ENCODE data around the gene LAMA2.
"Not testable (repeated sequence)": the region's sequence is repeated elsewhere in the genome, so short reads cannot be mapped to it uniquely, and the experiment has no call there.

DNA sequence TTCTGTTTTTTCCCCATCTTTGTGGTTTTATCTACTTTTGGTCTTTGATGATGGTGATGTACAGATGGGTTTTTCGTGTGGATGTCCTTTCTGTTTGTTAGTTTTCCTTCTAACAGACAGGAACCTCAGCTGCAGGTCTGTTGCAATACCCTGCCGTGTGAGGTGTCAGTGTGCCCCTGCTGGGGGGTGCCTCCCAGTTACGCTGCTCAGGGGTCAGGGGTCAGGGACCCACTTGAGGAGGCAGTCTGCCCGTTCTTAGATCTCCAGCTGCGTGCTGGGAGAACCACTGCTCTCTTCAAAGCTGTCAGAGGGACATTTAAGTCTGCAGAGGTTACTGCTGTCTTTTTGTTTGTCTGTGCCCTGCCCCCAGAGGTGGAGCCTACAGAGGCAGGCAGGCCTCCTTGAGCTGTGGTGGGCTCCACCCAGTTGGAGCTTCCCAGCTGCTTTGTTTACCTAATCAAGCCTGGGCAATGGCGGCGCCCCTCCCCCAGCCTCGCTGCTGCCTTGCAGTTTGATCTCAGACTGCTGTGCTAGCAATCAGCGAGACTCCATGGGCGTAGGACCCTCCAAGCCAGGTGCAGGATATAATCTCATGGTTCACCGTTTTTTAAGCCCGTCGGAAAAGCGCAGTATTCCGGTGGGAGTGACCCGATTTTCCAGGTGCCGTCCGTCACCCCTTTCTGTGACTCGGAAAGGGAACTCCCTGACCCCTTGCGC lies 289.5 kb downstream of the LAMA2 start:
- not testable (repeated sequence) for TF ChIP-seq EZH2 (IDR thresholded peaks at IDR 0.05; ENCODE audit: borderline replicate concordance, low read length)
- TF ChIP-seq, protein P1, sequence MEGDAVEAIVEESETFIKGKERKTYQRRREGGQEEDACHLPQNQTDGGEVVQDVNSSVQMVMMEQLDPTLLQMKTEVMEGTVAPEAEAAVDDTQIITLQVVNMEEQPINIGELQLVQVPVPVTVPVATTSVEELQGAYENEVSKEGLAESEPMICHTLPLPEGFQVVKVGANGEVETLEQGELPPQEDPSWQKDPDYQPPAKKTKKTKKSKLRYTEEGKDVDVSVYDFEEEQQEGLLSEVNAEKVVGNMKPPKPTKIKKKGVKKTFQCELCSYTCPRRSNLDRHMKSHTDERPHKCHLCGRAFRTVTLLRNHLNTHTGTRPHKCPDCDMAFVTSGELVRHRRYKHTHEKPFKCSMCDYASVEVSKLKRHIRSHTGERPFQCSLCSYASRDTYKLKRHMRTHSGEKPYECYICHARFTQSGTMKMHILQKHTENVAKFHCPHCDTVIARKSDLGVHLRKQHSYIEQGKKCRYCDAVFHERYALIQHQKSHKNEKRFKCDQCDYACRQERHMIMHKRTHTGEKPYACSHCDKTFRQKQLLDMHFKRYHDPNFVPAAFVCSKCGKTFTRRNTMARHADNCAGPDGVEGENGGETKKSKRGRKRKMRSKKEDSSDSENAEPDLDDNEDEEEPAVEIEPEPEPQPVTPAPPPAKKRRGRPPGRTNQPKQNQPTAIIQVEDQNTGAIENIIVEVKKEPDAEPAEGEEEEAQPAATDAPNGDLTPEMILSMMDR (IDR thresholded peaks at IDR 0.05; ENCODE audit: low read length) = not testable (repeated sequence)
